ENCODE measurements around the gene MASP1. TPM values are rescaled to one million over a fixed set of nuclear protein-coding genes. Genes with fewer than 3 reads are reported as not detected.

Gene MASP1
- total RNA-seq, 1 donor from 2014 or later, result 5.7 TPM

GRCh38 chr3:187186375-187186774, 105.2 kb downstream of the MASP1 start:
- Histone ChIP-seq H3K4me3 (ENCODE audit: low read length in 3 of 3) (no peak overlapping the region), H3K9me3 (ENCODE audit: control insufficient read depth in 3 of 3, low read length in 3 of 3) (no peaks in the 10 kb centered on the region), H3K9ac (ENCODE audit: low read depth in 1 of 3, low read length in 3 of 3) (peak overlapping the region in 2 of 3 donors; percentile 39 to 63), H3K27me3 (ENCODE audit: control insufficient read depth in 3 of 3, insufficient read depth in 3 of 3, low read length in 3 of 3) (no peaks in the 10 kb centered on the region), H3K4me1 (ENCODE audit: control insufficient read depth in 3 of 3, insufficient read depth in 3 of 3, low read length in 3 of 3) (peaks cover 15 to 28% (median 20%) of the 10 kb centered on the region in 3 donors), H3K36me3 (ENCODE audit: control insufficient read depth in 3 of 3, insufficient read depth in 3 of 3, low read length in 3 of 3) (no peaks in the 10 kb centered on the region), H3K27ac (ENCODE audit: low read depth, low read length) (peak overlapping the region; percentile 90)

- peak overlapping the region; percentile 90 for H3K27ac ChIP-seq (ENCODE audit: low read depth, low read length)
- peaks cover 15 to 28% (median 20%) of the 10 kb centered on the region in 3 donors for H3K4me1 ChIP-seq (ENCODE audit: control insufficient read depth in 3 of 3, insufficient read depth in 3 of 3, low read length in 3 of 3)
- no peaks in the 10 kb centered on the region for H3K9me3 ChIP-seq (ENCODE audit: control insufficient read depth in 3 of 3, low read length in 3 of 3)
- H3K36me3 ChIP-seq (ENCODE audit: control insufficient read depth in 3 of 3, insufficient read depth in 3 of 3, low read length in 3 of 3), result no peaks in the 10 kb centered on the region
- H3K27me3 ChIP-seq (ENCODE audit: control insufficient read depth in 3 of 3, insufficient read depth in 3 of 3, low read length in 3 of 3), result no peaks in the 10 kb centered on the region
- no peak overlapping the region for H3K4me3 ChIP-seq (ENCODE audit: low read length in 3 of 3)
- no peak overlapping the region for H3K9ac ChIP-seq (ENCODE audit: low read depth in 1 of 3, low read length in 3 of 3)
Measured at GRCh38 chr3:187185759-187186158, 105.8 kb downstream of the MASP1 start.

Other genes starting within 250 kb of the MASP1 start
- 9.4 TPM for gene RPL39L, start 152.2 kb downstream of the MASP1 start, total RNA-seq
- not detected for gene RTP1, start 94.3 kb downstream of the MASP1 start, total RNA-seq
- 1.0 TPM for gene RTP4, start 76.6 kb upstream of the MASP1 start, total RNA-seq

All from skeletal muscle tissue (tissue), 4 donors.